ENCODE measurements around the gene IFIT5. TPM values are rescaled to one million over a fixed set of nuclear protein-coding genes. Genes with fewer than 3 reads are reported as not detected.
A peak's percentile ranks its signal among the peaks of the same experiment; 100 is the strongest.

IFIT5 gene
- total RNA-seq, 2 donors from 2014 or later: 1.5 to 2.5 TPM

- no peak overlapping the region for H3K27ac ChIP-seq (ENCODE audit: low read depth, low read length)
- no peaks in the 10 kb centered on the region for H3K27me3 Mint-ChIP-seq (ENCODE audit: insufficient read depth)
These were observed 50.8 kb downstream of the IFIT5 start for GRCh38 chr10:89465196-89465595.

GRCh38 chr10:89466599-89467035, 52.2 kb downstream of the IFIT5 start:
- no peak overlapping the region for H3K27ac Mint-ChIP-seq
- H3K36me3 Mint-ChIP-seq (ENCODE audit: low read depth): no peaks in the 10 kb centered on the region
- Histone ChIP-seq H3K9me3 (ENCODE audit: control insufficient read depth, low read length) (no peaks in the 10 kb centered on the region), H3K9ac (ENCODE audit: extremely low read depth, low read length, poor library complexity, severe bottlenecking) (no peak overlapping the region), H3K4me1 (ENCODE audit: control insufficient read depth, insufficient read depth, low read length) (peaks cover 3% of the 10 kb centered on the region), H3K4me3 (ENCODE audit: low read length) (no peak overlapping the region), H3K27me3 (ENCODE audit: control insufficient read depth, insufficient read depth, low read length, poor library complexity, severe bottlenecking) (no peaks in the 10 kb centered on the region), H3K36me3 (ENCODE audit: control insufficient read depth, insufficient read depth, low read length) (no peaks in the 10 kb centered on the region), H3K27ac (ENCODE audit: low read depth, low read length) (no peak overlapping the region)
- H3K27me3 Mint-ChIP-seq (ENCODE audit: insufficient read depth): no peaks in the 10 kb centered on the region
- WGBS, 2 experiments (ENCODE audit: insufficient coverage in 1 of 2, insufficient read length in 1 of 2): 67 to 84% methylated on average over 1 to 3 of the region's 3 CpGs
- H3K4me1 Mint-ChIP-seq: peaks cover 11% of the 10 kb centered on the region
- H3K4me3 Mint-ChIP-seq: no peak overlapping the region
- TF ChIP-seq CTCF (conservative IDR thresholded peaks at IDR 0.05): peak; percentile 76
- no peaks in the 10 kb centered on the region for H3K9me3 Mint-ChIP-seq
- DNase-seq: peak; percentile 50

More at GRCh38 chr10:89465196-89465595, 50.8 kb downstream of the IFIT5 start:
- WGBS, 2 experiments (ENCODE audit: insufficient coverage in 1 of 2, insufficient read length in 1 of 2): 57 to 58% methylated on average over 2 of the region's 2 CpGs
- H3K36me3 ChIP-seq (ENCODE audit: control insufficient read depth, insufficient read depth, low read length): no peaks in the 10 kb centered on the region
- H3K4me3 ChIP-seq (ENCODE audit: low read length): no peak overlapping the region
- no peak overlapping the region for H3K4me3 Mint-ChIP-seq
- H3K36me3 Mint-ChIP-seq (ENCODE audit: low read depth): no peaks in the 10 kb centered on the region
- no peaks in the 10 kb centered on the region for H3K9me3 Mint-ChIP-seq
- no peak for DNase-seq
- no peak overlapping the region for H3K9ac ChIP-seq (ENCODE audit: extremely low read depth, low read length, poor library complexity, severe bottlenecking)
- peaks cover 3% of the 10 kb centered on the region for H3K4me1 ChIP-seq (ENCODE audit: control insufficient read depth, insufficient read depth, low read length)
- H3K9me3 ChIP-seq (ENCODE audit: control insufficient read depth, low read length): no peaks in the 10 kb centered on the region
- peaks cover 11% of the 10 kb centered on the region for H3K4me1 Mint-ChIP-seq
- H3K27me3 ChIP-seq (ENCODE audit: control insufficient read depth, insufficient read depth, low read length, poor library complexity, severe bottlenecking): no peaks in the 10 kb centered on the region
- H3K27ac Mint-ChIP-seq: no peak overlapping the region
- no peak for TF ChIP-seq CTCF (conservative IDR thresholded peaks at IDR 0.05)

GRCh38 chr10:89468191-89468965, 54.0 kb downstream of the IFIT5 start:
- no peak for TF ChIP-seq CTCF (conservative IDR thresholded peaks at IDR 0.05)
- Mint-ChIP-seq H3K4me3 (no peak overlapping the region), H3K36me3 (ENCODE audit: low read depth) (no peaks in the 10 kb centered on the region)

More at GRCh38 chr10:89468191-89468965, 54.0 kb downstream of the IFIT5 start:
- Mint-ChIP-seq H3K27me3 (ENCODE audit: insufficient read depth) (no peaks in the 10 kb centered on the region), H3K27ac (no peak overlapping the region), H3K9me3 (no peaks in the 10 kb centered on the region), H3K4me1 (peaks cover 11% of the 10 kb centered on the region)
- Histone ChIP-seq H3K4me3 (ENCODE audit: low read length) (no peak overlapping the region), H3K27ac (ENCODE audit: low read depth, low read length) (no peak overlapping the region), H3K4me1 (ENCODE audit: control insufficient read depth, insufficient read depth, low read length) (peaks cover 3% of the 10 kb centered on the region), H3K9ac (ENCODE audit: extremely low read depth, low read length, poor library complexity, severe bottlenecking) (no peak overlapping the region), H3K36me3 (ENCODE audit: control insufficient read depth, insufficient read depth, low read length) (no peaks in the 10 kb centered on the region), H3K9me3 (ENCODE audit: control insufficient read depth, low read length) (no peaks in the 10 kb centered on the region), H3K27me3 (ENCODE audit: control insufficient read depth, insufficient read depth, low read length, poor library complexity, severe bottlenecking) (no peaks in the 10 kb centered on the region)
- whole genome bisulfite sequencing, 2 experiments (ENCODE audit: insufficient coverage in 1 of 2, insufficient read length in 1 of 2): 94 to 97% methylated on average over 6 to 9 of the region's 9 CpGs
- no peak for DNase-seq
